Jurkat, Clone E6-1 (cell line): ENCODE data around the gene P3H4. TPM values are rescaled to one million over a fixed set of nuclear protein-coding genes. Genes with fewer than 3 reads are reported as not detected.
"Not testable (repeated sequence)": the region's sequence is repeated elsewhere in the genome, so short reads cannot be mapped to it uniquely, and the experiment has no call there.

ENCODE experiments used
- DNase-seq: peaks from one replicate; pipeline ENCODE4 v3.0.0-alpha.2; 2011; ENCODE audit warnings: low read depth, low spot score
- H3K4me3 ChIP-seq: 2 replicates; pipeline ENCODE4 v1.5.1; 2011; ENCODE audit warnings: mild to moderate bottlenecking, low read length, control low read depth, moderate library complexity
- polyA plus RNA-seq: library from polyadenylated mRNA; unstranded; fragments of >200 nt; gene quantifications from one replicate; pipeline ENCODE4 v1.2.1, GENCODE V29; 2012; ENCODE audit warnings: missing spikeins; ENCODE audit not compliant: insufficient read length, insufficient read depth

The P3H4 gene, protein sequence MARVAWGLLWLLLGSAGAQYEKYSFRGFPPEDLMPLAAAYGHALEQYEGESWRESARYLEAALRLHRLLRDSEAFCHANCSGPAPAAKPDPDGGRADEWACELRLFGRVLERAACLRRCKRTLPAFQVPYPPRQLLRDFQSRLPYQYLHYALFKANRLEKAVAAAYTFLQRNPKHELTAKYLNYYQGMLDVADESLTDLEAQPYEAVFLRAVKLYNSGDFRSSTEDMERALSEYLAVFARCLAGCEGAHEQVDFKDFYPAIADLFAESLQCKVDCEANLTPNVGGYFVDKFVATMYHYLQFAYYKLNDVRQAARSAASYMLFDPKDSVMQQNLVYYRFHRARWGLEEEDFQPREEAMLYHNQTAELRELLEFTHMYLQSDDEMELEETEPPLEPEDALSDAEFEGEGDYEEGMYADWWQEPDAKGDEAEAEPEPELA
- 10.5 TPM for polyA plus RNA-seq

DNA sequence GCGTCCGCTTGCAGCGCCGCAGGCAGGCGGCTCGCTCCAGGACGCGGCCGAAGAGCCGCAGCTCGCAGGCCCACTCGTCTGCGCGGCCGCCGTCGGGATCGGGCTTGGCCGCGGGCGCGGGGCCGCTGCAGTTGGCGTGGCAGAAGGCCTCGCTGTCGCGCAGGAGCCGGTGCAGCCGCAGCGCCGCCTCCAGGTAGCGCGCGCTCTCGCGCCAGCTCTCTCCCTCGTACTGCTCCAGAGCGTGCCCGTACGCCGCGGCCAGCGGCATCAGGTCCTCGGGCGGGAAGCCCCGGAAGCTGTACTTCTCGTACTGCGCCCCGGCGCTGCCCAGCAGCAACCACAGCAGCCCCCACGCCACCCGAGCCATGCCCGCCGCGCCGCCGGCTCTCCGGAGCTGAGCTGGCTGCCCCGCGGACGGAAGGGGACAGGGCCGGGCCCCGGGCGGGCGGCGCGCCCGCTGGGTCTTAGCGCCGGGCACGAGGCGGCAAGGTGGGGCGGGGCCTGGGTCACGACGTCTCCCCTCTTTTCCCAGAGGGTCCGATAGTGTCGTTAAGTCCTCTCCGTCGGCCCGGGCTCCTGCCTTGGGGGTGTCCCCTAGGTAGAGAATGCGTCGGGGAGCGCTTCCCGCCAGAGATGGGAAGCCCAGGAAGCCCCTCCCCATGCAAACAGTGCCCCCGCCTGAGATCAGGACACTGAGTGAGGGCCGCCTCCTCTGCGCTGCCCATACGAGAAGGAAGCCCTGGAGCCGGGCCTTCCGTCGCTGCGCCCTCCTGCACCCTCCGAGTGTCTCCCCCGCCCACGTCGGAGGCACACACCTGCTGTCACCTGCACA, at the start of gene P3H4:
P3H4 (minus strand) TSS at position 401 of the 832 bp plus-strand sequence; CDS start at position 367, 34 bp downstream.
- peak within 1 kb of the TSS; percentile 55 for H3K4me3 ChIP-seq
- DNase-seq, result peak; percentile 47

DNA sequence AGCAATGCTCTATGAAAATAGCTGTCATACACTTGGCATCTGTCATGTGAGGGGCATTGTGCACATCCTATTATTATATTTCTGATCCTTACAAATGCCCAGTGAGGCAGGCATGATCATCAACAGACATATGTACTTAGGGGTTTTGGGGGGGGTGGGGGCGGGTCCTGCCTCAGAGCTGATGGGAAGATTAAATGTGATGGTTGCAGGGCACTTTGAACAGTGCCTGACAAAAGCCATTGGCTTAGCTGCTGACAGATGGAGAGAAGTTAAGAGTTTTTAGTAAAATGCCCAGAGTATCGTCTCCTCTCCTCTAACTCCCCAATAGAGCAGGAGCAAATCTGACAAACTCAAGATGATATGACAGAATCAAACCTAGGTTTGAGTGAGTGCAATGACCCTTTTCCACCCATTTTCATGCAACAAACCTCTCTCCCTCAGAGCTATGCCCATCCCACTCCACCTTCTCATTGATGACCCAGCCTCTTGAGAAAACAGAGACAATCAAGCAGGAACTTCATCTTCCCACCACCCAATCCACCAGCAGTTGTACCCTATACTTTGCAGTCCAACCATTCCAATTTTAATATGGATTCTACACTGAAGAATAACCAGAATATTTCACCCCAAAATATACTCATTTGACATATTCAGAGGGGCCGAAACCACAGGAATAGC, 48.6 kb upstream of the P3H4 start:
- H3K4me3 ChIP-seq, result no peak overlapping the region
- DNase-seq, result no peak

DNA sequence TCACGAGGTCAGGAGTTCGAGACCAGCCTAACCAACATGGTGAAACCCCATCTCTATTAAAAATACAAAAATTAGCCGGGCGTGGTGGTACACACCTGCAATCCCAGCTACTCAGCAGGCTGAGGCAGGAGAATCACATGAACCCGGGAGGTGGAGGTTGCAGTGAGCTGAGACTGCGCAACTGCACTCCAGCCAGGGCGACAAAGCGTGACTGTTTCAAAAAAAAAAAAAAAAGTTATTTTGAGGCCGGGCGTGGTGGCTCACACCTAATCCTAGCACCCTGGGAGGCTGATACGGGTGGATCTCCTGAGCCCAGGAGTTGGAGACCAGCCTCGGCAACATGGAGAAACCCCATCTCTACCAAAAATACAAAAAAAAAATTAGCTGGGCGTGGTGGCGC, 39.6 kb upstream of the P3H4 start:
- DNase-seq, H3K4me3 ChIP-seq: not testable (repeated sequence)

DNA sequence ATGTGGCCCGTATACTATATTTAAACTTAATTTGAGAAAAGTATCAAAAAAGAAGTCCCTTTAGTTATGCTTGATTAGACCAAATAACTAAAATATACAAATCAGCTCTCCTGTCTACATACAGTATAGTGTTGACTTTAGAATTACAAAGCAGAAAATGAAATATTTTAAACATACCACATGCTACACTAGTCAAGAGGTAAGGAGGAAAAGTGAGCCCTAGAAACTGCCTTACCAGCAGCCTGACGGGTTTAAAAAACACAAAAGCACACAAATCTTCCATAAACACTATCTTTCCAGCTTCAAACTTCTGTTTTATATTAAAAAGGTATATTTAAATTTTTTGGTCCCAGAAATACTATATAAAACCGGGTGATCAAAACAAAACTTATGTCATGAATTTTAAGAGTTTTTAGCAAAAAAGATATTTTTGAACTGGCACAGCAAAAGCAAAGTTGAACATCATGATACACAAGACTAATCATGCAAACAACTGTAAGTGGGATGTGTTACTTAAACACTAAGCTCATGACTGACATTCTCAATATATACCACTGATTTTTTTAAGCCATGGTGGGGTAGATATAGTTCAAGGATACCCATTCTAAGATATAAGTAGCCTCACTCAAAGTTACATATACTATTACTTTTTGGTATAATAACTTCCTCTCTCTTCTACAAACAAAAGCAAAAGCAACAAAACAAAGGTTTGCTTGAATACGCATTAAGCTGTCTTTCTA, 37.7 kb upstream of the P3H4 start:
- DNase-seq, result no peak
- no peak overlapping the region for H3K4me3 ChIP-seq

DNA sequence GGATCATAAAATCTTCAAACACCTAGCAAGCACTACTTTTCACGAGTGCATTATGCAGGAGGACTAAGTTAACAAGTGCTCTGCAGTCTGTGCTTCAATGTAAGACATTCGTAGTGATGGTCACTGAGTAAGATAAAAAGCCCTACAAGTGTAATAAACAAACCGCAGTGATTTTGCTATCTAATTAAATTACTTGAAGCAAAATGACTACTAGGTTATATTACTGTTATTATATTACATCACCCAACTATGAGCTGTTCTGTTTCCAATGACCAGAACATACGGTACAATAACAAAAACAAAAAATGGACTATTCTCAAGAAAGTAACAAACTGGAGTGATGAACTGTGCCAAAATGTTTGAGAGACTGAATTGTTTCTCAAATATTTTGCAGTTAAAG, 37.0 kb upstream of the P3H4 start:
- no peak overlapping the region for H3K4me3 ChIP-seq
- no peak for DNase-seq

DNA sequence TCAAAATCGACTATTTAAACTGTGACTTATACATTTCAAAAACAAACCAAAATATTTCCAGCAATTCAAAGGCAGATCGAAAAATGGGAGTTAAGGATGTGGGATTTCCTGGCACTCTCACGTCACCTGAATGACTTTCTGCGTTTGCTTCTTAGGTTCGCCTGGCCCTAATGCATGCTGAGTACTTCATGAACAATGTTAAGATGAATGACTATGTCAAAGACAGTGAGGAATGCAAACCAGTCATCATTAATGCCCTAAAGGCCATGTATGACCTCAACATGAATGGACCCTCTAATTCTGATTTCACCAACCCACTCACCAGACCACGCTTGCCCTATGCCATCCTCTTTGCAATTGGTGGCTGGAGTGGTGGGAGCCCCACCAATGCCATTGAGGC, 33.2 kb upstream of the P3H4 start:
- no peak overlapping the region for H3K4me3 ChIP-seq
- DNase-seq, result no peak

DNA sequence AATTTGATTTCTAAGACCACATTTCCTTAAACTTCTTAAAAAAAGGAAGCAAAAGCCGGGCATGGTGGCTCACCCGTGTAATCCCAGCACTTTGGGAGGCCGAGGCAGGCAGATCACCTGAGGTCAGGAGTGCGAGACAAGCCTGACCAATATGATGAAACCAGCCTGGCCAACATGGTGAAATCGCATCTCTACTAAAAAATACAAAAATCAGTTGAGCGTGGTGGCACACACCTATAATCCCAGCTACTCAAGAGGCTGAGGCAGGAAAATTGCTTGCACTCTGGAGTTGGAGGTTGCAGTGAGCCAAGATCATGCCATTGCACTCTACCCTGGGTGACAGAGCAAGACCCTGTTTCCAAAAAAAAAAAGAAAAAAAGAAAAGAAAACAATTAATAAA, 29.0 kb upstream of the P3H4 start:
- DNase-seq, H3K4me3 ChIP-seq: not testable (repeated sequence)

DNA sequence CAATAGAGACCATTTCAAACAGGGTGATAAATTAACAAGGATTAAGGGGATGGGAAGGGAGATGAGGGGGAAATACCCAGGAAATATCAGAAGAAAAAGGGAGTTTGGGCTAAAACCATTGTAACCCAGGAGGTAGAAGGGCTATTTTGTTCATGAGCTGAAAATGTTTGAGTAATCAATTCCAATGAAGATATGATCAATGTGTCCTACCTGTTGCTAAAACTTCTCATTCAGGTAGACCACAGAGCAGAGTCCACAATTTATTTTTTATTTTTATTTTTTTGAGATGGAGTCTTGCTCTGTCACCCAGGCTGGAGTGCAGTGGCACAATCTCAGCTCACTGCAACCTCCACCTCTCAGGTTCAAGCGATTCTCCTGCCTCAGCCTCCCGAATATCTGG, 27.7 kb upstream of the P3H4 start:
- not testable (repeated sequence) for DNase-seq, H3K4me3 ChIP-seq

DNA sequence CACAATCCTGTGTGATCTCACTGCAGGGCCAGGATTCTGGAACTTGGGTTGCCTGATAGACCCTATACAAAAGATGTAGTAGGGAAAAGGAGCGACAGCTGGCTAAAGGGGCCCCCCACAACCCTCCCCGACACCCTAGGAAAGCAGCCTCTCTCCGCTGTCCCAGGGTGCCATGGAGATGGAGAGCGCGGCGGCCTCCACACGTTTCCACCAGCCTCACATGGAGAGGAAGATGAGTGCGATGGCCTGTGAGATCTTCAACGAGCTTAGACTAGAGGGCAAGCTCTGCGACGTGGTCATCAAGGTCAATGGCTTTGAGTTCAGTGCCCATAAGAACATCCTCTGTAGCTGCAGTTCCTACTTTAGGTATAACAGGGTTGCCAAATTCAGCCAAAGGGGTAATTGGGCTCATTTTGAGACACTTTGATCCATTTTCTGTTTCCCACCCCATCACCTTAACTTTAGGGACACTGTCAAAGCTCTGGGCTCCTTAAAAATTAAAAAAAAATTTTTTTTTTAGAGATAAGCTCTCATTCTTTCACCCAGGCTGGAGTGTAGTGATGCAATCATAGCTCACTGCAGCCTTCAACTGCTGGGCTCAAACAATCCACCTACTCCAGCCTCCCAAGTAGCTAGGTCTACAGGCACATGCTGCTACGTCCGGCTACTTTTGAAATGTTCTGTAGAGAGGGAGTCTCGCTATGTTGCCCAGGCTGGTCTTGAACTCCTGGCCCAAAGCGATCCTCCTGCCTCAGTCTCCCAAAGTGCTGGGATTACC, 26.2 kb upstream of the P3H4 start, which contains the start of gene KLHL10:
KLHL10 (plus strand) TSS at position 65 of the 778 bp plus-strand sequence; CDS start at position 173, 108 bp downstream.
- H3K4me3 ChIP-seq, result peak within 1 kb of the TSS; percentile 62; the same call in 1 of the 2 replicates
- no peak for DNase-seq

DNA sequence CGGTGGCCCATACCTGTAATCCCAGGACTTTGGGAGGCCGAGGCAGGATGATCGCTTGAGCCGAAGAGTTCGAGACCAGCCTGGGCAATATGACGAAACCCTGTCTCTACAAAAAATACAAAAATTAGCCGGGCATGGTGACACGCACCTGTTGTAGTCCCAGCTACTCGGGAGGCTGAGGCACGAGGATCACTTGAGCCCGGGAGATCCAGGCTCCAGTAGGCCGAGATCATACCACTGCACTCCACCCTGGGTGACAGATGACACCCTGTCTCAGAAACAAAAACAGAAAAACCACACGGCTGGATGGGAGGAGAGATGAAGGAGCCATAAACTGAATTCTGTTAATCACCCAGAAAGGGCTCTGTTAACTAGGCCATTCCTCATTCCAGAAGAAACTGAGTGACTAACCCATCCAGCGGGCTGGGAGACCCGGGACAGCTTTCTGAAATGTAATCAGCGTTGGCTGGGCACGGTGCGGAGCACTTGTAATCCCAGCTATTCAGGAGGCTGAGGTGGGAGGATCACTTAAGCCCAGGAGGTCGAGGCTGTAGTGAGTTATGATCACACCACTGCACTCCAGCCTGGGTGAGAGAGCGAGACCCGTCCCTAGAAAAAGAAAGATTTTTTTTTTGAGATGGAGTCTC, 24.9 kb upstream of the P3H4 start:
- H3K4me3 ChIP-seq, result peak overlapping the region; percentile 62
- no peak for DNase-seq

DNA sequence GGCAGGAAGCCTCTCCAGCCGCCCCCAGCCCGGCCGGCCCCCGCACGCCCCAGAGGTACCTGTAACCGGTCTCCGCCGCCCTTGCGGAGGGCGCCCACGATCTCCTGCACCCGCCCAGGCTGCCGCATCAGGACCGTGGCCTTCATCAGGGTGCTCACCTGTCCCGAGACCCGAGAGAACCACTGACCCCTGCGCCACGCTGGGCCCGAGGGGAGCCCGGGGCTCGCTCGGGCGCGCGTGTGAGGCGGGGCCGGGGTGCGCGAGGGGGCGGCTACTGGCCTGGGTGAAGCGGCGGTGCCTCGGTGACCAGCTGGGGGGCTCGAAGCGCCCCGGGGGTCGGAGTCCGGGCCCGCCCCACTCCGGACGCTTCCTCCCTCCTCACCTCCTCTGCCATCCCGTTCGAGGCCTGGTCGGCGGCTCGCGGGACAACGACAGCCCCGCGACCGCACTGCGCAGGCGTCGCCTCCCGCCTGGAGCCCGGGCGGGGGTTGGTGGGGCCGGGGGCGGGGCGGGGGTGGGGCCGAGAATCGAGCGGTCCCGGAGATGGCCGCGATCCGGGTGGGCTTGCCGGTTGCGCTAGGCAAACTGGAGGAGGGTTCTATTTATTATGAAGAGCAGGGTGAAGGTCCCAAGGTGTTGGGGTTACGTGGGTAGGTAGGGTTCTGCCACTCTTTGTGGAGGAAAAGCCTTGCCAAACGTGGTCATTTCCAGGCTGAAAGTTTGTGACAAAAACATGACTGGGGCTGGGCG, 24.2 kb upstream of the P3H4 start, which contains the start of gene NT5C3B:
NT5C3B (minus strand) TSS at position 433 of the 750 bp plus-strand sequence; CDS start at position 394, 39 bp downstream.
- H3K4me3 ChIP-seq, result peak within 1 kb of the TSS; percentile 62
- no peak for DNase-seq

DNA sequence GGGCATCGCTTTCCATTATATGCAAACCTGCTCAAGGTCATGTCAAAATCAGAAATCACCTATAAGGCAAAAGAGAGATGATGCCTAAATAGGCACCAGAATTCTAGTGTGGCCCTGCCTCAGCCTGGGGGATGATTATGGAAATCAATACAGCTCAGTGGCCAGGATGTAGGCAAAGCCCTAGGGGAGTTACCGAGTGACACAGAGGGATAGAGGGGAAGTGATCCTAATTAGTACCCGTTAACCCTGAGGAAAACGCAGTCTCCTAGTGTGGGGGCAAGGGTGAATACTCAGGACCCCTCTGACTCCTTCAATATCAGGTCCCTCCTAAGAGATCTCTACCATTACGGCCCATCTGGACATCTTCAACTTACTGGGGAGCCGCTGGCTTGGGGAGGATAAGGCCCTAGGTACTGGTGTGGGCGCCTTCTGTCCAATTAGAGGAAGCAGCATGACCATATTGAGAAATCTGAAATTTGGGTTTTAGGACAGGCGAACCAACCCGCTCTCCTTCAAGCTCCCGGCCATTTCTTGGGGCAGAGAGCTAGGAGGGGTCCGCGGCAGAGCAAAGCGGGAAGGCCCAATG, 23.6 kb upstream of the P3H4 start:
- H3K4me3 ChIP-seq, result peak overlapping the region; percentile 62
- no peak for DNase-seq

DNA sequence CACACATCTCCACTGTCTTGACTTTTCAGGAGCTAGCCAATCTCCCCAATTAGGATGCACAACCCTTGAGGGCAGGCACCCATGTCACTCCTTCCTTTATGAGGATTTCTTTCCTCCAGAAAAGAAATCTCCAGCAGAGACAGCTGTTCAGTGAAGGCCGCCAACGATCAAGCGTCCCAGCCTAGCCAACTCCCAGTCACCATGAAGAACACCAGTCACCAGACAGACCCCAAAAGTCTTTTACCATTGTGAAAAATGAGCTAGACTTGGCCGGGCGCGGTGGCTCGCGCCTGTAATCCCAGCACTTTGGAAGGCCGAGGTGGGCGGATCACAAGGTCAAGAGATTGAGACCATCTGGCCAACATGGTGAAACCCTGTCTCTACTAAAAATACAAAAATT, 18.2 kb upstream of the P3H4 start:
- H3K4me3 ChIP-seq, DNase-seq: not testable (repeated sequence)

DNA sequence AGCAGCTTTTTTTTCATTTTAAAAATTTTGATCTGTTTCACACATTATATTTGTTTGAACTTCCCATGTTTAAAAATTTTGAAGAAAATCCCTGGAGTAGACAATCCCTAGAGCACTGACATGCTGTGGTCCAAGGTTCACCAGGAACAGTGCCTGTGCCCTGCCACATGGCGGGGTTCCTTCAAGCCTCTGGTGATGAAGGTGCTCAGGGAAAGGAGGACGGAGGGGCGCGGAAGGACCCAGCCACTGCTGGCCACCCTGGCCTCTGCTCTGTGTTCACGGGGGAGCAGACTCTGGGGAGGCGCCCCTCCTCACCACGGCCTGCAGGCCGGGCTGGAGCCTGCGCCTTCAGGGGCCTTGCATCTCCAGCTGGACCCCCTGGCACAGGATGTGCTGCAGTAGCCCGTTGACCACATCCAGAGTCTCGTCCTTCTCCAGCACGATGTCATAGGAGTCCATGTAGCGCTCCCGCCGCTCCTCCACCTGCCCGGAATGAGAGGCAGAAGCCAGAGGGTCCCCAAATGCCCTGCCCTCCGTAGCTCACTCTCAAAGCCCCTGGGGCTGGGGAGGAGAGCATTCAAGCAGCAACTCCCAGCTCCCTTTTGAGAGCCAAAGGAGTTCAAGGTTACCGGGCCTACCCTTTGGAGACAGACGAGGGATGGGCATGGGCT, 13.6 kb upstream of the P3H4 start:
- no peak for DNase-seq
- H3K4me3 ChIP-seq, result no peak overlapping the region

DNA sequence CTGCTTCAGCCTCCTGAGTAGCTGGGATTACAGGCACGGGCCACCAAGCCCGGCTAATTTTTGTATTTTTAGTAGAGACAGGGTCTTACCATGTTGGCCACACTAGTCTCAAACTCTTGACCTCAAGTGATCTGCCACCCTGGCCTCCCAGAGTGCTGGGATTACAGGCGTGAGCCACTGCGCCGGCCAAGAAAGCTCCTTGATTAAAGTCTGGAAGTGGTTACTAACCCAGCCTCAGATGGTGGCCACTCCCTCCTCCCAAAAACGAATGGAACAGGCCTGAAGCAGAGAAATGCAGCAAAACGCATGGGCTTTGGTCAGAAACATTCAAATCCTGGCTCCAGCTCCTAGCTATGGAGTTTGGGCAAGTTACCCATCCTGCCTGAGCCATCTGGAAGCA, 12.3 kb upstream of the P3H4 start:
- no peak overlapping the region for H3K4me3 ChIP-seq
- no peak for DNase-seq

DNA sequence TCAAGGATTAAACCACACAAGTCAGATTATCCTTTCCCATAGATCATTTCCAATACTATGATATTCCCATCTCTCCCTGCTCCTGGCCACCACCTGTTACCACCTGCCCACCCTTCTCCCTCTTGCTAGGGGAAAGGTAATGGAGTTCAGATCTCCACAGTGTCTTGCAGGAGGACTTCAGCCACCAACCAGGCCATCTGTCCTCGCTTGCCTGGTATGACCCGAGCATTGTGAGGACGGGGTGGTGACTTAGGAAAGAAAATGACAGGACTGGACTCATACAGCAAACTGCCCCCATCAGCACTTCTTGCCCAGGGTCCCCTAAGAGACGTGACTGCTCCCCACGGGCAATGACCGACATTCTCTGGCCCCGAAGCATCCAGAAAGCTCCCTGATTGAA, 11.8 kb upstream of the P3H4 start:
- H3K4me3 ChIP-seq, result no peak overlapping the region
- no peak for DNase-seq
